Adrenal gland (tissue), 19 donors: Measurements from ENCODE around the gene PLEKHM2. TPM values are rescaled to one million over a fixed set of nuclear protein-coding genes. Genes with fewer than 3 reads are reported as not detected.

Experiments
- DNase-seq, 7 donors: peaks; one replicate each; pipeline ENCODE4 v3.0.0-alpha.2; 2019 to 2020
- H3K27ac ChIP-seq, 5 donors: fragments of 200-600 bp; sonication (generic) in 4 of 5; 1 replicate in 3 of 5; 2 replicates in 2 of 5; pipeline versions ENCODE4 v1.5.1 to v1.8.0; 2016 to 2020; ENCODE audit warnings: mild to moderate bottlenecking in 1 of 5
- H3K27me3 ChIP-seq: fragments of 200-600 bp; 2 replicates; pipeline ENCODE4 v1.8.0; 2021
- H3K36me3 ChIP-seq, 2 donors: fragments of 200-600 bp; replicated peaks in 1 of 2; 1 replicate in 1 of 2; 2 replicates in 1 of 2; pipeline versions ENCODE4 v1.5.1 to v1.8.0; 2018 to 2022
- H3K4me1 ChIP-seq, 2 donors: fragments of 200-600 bp; replicated peaks in 1 of 2; 1 replicate in 1 of 2; 2 replicates in 1 of 2; pipeline versions ENCODE4 v1.5.1 to v1.8.0; 2018 to 2021
- H3K4me3 ChIP-seq, 4 donors: fragments of 200-600 bp; sonication (generic) in 3 of 4; one replicate each; pipeline ENCODE4 v1.5.1; 2016 to 2018
- H3K9me3 ChIP-seq, 3 donors: fragments of 200-600 bp; sonication (generic) in 1 of 3; replicated peaks in 1 of 3; 1 replicate in 2 of 3; 2 replicates in 1 of 3; pipeline versions ENCODE4 v1.5.1 to v1.8.0; 2016 to 2021
- CTCF ChIP-seq, 6 experiments: fragments of 450-650 bp in 4 of 6; fragments of 200-600 bp in 2 of 6; sonication (generic) in 1 of 6; IDR thresholded peaks; 1 replicate in 5 of 6; 2 replicates in 1 of 6; pipeline versions ENCODE4 v1.5.1 to v1.8.0; 2016 to 2021; ENCODE audit warnings: antibody characterized with exemption in 6 of 6, mild to moderate bottlenecking in 2 of 6, moderate library complexity in 1 of 6
- POLR2A ChIP-seq, 2 donors: fragments of 450-650 bp; IDR thresholded peaks; one replicate each; pipeline ENCODE4 v1.6.1; 2017; ENCODE audit warnings: antibody characterized with exemption in 2 of 2, mild to moderate bottlenecking in 2 of 2, moderate library complexity in 1 of 2
- WGBS, 4 donors: extraction: QIAGEN DNeasy Blood & Tissue Kit in 2 of 4; methylation state at CpG; one replicate each; pipeline versions ENCODE4 v1.1.5 to v1.1.7; 2013 to 2017; 5-methylcytosine and 5-hydroxymethylcytosine counted together
- intact Hi-C, 2 donors: fragments of 100-400 bp; cut with DNase I; formaldehyde crosslinking; loops; one replicate each; pipeline versions ENCODE4 v1.14.1 to v1.15.0; 2022 to 2023
- long read RNA-seq, 10 donors: library from polyadenylated mRNA in 3 of 10; unstranded in 2 of 10; stranded (forward) in 1 of 10; transcript quantifications; one replicate each; pipeline ENCODE4 v2.0.0 and lab custom pipeline, GENCODE V29; 2021 to 2026
- polyA plus RNA-seq, 3 donors: library from polyadenylated mRNA; stranded (reverse); fragments of 200-250 nt in 2 of 3; fragments of 350-450 nt in 1 of 3; fragmentation: Illumina TruSeq in 1 of 3; extraction: RNeasy Lipid Tissue Mini Kit (QIAGEN cat#74804) in 1 of 3; gene quantifications; one replicate each; pipeline ENCODE4 v1.2.3, GENCODE V29; 2013 to 2014
- total RNA-seq, 9 donors: library from RNA; depleted of rRNA in 4 of 9; stranded (reverse); fragments of >200 nt in 4 of 9; fragments of 120-200 nt in 1 of 9; fragmentation: NEBNext Ultra II Directional in 1 of 9; extraction: Animal tissue kit (Norgen Biotek cat#: 25700) in 1 of 9; gene quantifications; one replicate each; pipeline versions ENCODE4 v1.1.0 to v1.2.4, GENCODE V29; 2013 to 2023
- donor health status: healthy with polysubstance abuse.
- donor health status: Bipolar disorder and iron deficiency.
- donor health status: DM: yes; HTN: yes; CAD: no.
- donor health status: DM: no; HTN: no; CAD: no.
- donor health status: DM: no; HTN: no; CAD: no.
- donor health status: DM: yes; HTN: yes; CAD: no.

PLEKHM2 gene
- 10 to 100 TPM; 25.8 to 92.9 (median 71.1) TPM for total RNA-seq
- 100 to 1,000 TPM in 1 of 3 donors, 10 to 100 TPM in 2; 42.8 to 103 (median 63.7) TPM for polyA plus RNA-seq
- long read RNA-seq, donor 1, full-length matches to known transcripts, result 2 of 2 reads
- long read RNA-seq, donor 1, partial matches to known transcripts, result 0 of 2 reads
- long read RNA-seq, donor 1, other reads (novel, unspliced or antisense), result 0 of 2 reads
- long read RNA-seq, donor 2, full-length matches to known transcripts, result 2 of 12 reads
- long read RNA-seq, donor 2, partial matches to known transcripts, result 10 of 12 reads
- long read RNA-seq, donor 2, other reads (novel, unspliced or antisense), result 0 of 12 reads
- long read RNA-seq, donor 3, result 0 reads
- long read RNA-seq, donor 4, partial matches to known transcripts, result 5 of 8 reads
- long read RNA-seq, donor 4, other reads (novel, unspliced or antisense), result 3 of 8 reads
- long read RNA-seq, donor 5, full-length matches to known transcripts, result 153 of 236 reads
- long read RNA-seq, donor 5, partial matches to known transcripts, result 51 of 236 reads
- long read RNA-seq, donor 5, other reads (novel, unspliced or antisense), result 32 of 236 reads
- long read RNA-seq, donor 6, partial matches to known transcripts, result 7 of 9 reads
- long read RNA-seq, donor 6, other reads (novel, unspliced or antisense), result 2 of 9 reads
- long read RNA-seq, donor 7, result 0 reads
- long read RNA-seq, donor 8, full-length matches to known transcripts, result 5 of 5 reads
- long read RNA-seq, donor 8, partial matches to known transcripts, result 0 of 5 reads
- long read RNA-seq, donor 8, other reads (novel, unspliced or antisense), result 0 of 5 reads
- long read RNA-seq, donor 9, result 0 reads
- long read RNA-seq, donor 10, full-length matches to known transcripts, result 2 of 2 reads
- long read RNA-seq, donor 10, partial matches to known transcripts, result 0 of 2 reads
- long read RNA-seq, donor 10, other reads (novel, unspliced or antisense), result 0 of 2 reads

GRCh38 chr1:15684042-15684461, at the start of gene PLEKHM2:
PLEKHM2 (plus strand) TSS chr1:15684320; CDS start chr1:15684559, 239 bp downstream.
- TF ChIP-seq POLR2A (IDR thresholded peaks at IDR 0.05), result peak; percentile 49 to 53
- TF ChIP-seq CTCF (IDR thresholded peaks at IDR 0.05), result peak in 1 of 6 experiments; percentile 6
- peak in 5 of 7 donors; percentile 24 to 46 (median 39) for DNase-seq
- Histone ChIP-seq H3K27ac (peak within 1 kb of the TSS; percentile 72 to 98 (median 92)), H3K4me3 (peak within 1 kb of the TSS; percentile 37 to 82 (median 66)), H3K4me1 (peaks cover 9 to 18% of the 10 kb centered on the region in 2 donors), H3K27me3 (no peaks in the 10 kb centered on the region), H3K36me3 (no peaks in the 10 kb centered on the region), H3K9me3 (no peaks in the 10 kb centered on the region)
- intact Hi-C loops, result loop anchor here in 1 of 2 donors (5.0 kb wide), 1 partner anchor 53 kb away; the partner anchor contains the start of gene SLC25A34
- WGBS, 4 donors, result 0% methylated on average over 38 to 52 of the region's 52 CpGs; no CpG with 5 or more reads in 2 of the 4 donors

- Histone ChIP-seq H3K4me3 (no peak overlapping the region), H3K27ac (peak overlapping the region in 1 of 5 donors; percentile 7), H3K4me1 (peaks cover 0 to 14% of the 10 kb centered on the region in 2 donors), H3K9me3 (no peaks in the 10 kb centered on the region), H3K27me3 (no peaks in the 10 kb centered on the region), H3K36me3 (peaks cover 0 to 65% of the 10 kb centered on the region in 2 donors)
- intact Hi-C loops, result no loop called here
- 90 to 97% (median 93%) methylated on average over 4 of the region's 4 CpGs for whole genome bisulfite sequencing, 4 donors
- DNase-seq, result no peak
- TF ChIP-seq POLR2A (IDR thresholded peaks at IDR 0.05), result no peak
- no peak for TF ChIP-seq CTCF (IDR thresholded peaks at IDR 0.05)
Measured at GRCh38 chr1:15636436-15636835, 47.7 kb upstream of the PLEKHM2 start.

- WGBS, 4 donors, result 63 to 82% (median 80%) methylated on average over 4 of the region's 4 CpGs
- H3K27me3 ChIP-seq, result no peaks in the 10 kb centered on the region
- no peak overlapping the region for H3K4me3 ChIP-seq
- TF ChIP-seq CTCF (IDR thresholded peaks at IDR 0.05) (no peak), POLR2A (IDR thresholded peaks at IDR 0.05) (no peak)
- H3K4me1 ChIP-seq, result peaks cover 0 to 14% of the 10 kb centered on the region in 2 donors
- peak overlapping the region in 1 of 5 donors; percentile 24 for H3K27ac ChIP-seq
- no peaks in the 10 kb centered on the region for H3K9me3 ChIP-seq
- DNase-seq, result no peak
- intact Hi-C loops, result no loop called here
- peaks cover 0 to 64% of the 10 kb centered on the region in 2 donors for H3K36me3 ChIP-seq
Measured at GRCh38 chr1:15637826-15638225, 46.3 kb upstream of the PLEKHM2 start.

DNA sequence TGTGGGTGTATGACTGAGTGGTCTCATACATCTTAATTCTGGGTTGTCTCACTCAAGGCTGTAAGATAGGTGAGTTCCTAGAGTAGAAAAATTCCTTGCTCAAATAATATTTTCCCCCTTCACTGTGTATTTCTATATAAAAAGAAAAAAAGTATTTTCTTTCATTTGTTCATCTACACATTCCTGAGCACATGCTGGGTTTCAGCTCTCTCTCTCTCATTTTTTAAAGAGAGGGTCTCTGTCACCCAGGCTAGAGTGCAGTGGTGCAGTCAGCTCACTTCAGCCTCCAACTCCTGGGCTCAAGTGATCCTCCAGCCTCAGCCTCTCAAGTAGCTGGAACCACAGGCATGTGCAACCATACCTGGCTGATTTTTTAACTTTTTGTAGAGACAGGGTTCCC, 44.9 kb upstream of the PLEKHM2 start:
- Histone ChIP-seq H3K27ac (no peak overlapping the region), H3K4me3 (no peak overlapping the region), H3K27me3 (no peaks in the 10 kb centered on the region), H3K4me1 (peaks cover 0 to 4% of the 10 kb centered on the region in 2 donors), H3K9me3 (no peaks in the 10 kb centered on the region), H3K36me3 (peaks cover 0 to 63% of the 10 kb centered on the region in 2 donors)
- intact Hi-C loops, result no loop called here
- no peak for TF ChIP-seq POLR2A (IDR thresholded peaks at IDR 0.05)
- no peak for TF ChIP-seq CTCF (IDR thresholded peaks at IDR 0.05)
- no peak for DNase-seq
